ENCODE results near the gene FOXP2.

GRCh38 chr7:114678116-114678515, 263.5 kb downstream of the FOXP2 start:
- TF ChIP-seq CTCF (IDR thresholded peaks at IDR 0.05) (no peak), POLR2A (IDR thresholded peaks at IDR 0.05) (no peak), EP300 (IDR thresholded peaks at IDR 0.05) (no peak)

Measured in ovary (tissue), 3 donors.